KOPT-K1 (cell line): ENCODE measurements around the gene RYR1.
"Not testable (repeated sequence)": the region's sequence is repeated elsewhere in the genome, so short reads cannot be mapped to it uniquely, and the experiment has no call there.

Experiments used
- H3K27ac ChIP-seq: fragments of 200-600 bp; sonication (generic); 2 replicates; pipeline ENCODE4 v1.5.1; 2016; ENCODE audit warnings: antibody characterized with exemption, mild to moderate bottlenecking, low read depth, low read length; ENCODE audit not compliant: poor library complexity, severe bottlenecking
- H3K36me3 ChIP-seq: fragments of 200-600 bp; sonication (generic); 2 replicates; pipeline ENCODE4 v1.5.1; 2017; ENCODE audit warnings: antibody characterized with exemption, mild to moderate bottlenecking, low read length, moderate library complexity; ENCODE audit not compliant: insufficient read depth
- H3K9me3 ChIP-seq: fragments of 200-600 bp; sonication (generic); 2 replicates; pipeline ENCODE4 v1.5.1; 2017; ENCODE audit warnings: antibody characterized with exemption, low read length, mild to moderate bottlenecking; ENCODE audit not compliant: insufficient read depth, poor library complexity, severe bottlenecking

RYR1 gene

GRCh38 chr19:38478273-38478971 lies 44.9 kb downstream of the RYR1 start:
- Histone ChIP-seq H3K27ac (no peak overlapping the region), H3K9me3 (no peaks in the 10 kb centered on the region), H3K36me3 (no peaks in the 10 kb centered on the region)

- no peaks in the 10 kb centered on the region for H3K36me3 ChIP-seq
- no peaks in the 10 kb centered on the region for H3K9me3 ChIP-seq
- no peak overlapping the region for H3K27ac ChIP-seq
These were observed 49.0 kb downstream of the RYR1 start for GRCh38 chr19:38482496-38482895.

GRCh38 chr19:38483016-38483630 lies 49.6 kb downstream of the RYR1 start:
- no peak overlapping the region for H3K27ac ChIP-seq
- no peaks in the 10 kb centered on the region for H3K9me3 ChIP-seq
- no peaks in the 10 kb centered on the region for H3K36me3 ChIP-seq

- no peaks in the 10 kb centered on the region for H3K9me3 ChIP-seq
- no peak overlapping the region for H3K27ac ChIP-seq
- no peaks in the 10 kb centered on the region for H3K36me3 ChIP-seq
These were observed 51.3 kb downstream of the RYR1 start for GRCh38 chr19:38484747-38485146.

- Histone ChIP-seq H3K9me3 (peaks cover 9% of the 10 kb centered on the region), H3K27ac (no peak overlapping the region), H3K36me3 (no peaks in the 10 kb centered on the region)
These were observed 52.2 kb downstream of the RYR1 start for GRCh38 chr19:38485541-38486285.

GRCh38 chr19:38486731-38487336 lies 53.3 kb downstream of the RYR1 start:
- peaks cover 19% of the 10 kb centered on the region for H3K9me3 ChIP-seq
- H3K36me3 ChIP-seq, result no peaks in the 10 kb centered on the region
- H3K27ac ChIP-seq, result no peak overlapping the region

GRCh38 chr19:38488096-38488495 lies 54.6 kb downstream of the RYR1 start:
- Histone ChIP-seq H3K27ac (no peak overlapping the region), H3K9me3 (peaks cover 19% of the 10 kb centered on the region), H3K36me3 (no peaks in the 10 kb centered on the region)

GRCh38 chr19:38488776-38489481 lies 55.4 kb downstream of the RYR1 start:
- H3K27ac ChIP-seq, result no peak overlapping the region
- H3K36me3 ChIP-seq, result no peaks in the 10 kb centered on the region
- peaks cover 19% of the 10 kb centered on the region for H3K9me3 ChIP-seq

GRCh38 chr19:38490861-38491260 lies 57.4 kb downstream of the RYR1 start:
- H3K9me3 ChIP-seq, result peaks cover 19% of the 10 kb centered on the region
- H3K36me3 ChIP-seq, result no peaks in the 10 kb centered on the region
- no peak overlapping the region for H3K27ac ChIP-seq

GRCh38 chr19:38492181-38492813 lies 58.8 kb downstream of the RYR1 start:
- H3K27ac ChIP-seq, result no peak overlapping the region
- H3K9me3 ChIP-seq, result peaks cover 19% of the 10 kb centered on the region
- H3K36me3 ChIP-seq, result no peaks in the 10 kb centered on the region

GRCh38 chr19:38494379-38494778 lies 60.9 kb downstream of the RYR1 start:
- Histone ChIP-seq H3K9me3 (peaks cover 19% of the 10 kb centered on the region), H3K36me3 (no peaks in the 10 kb centered on the region), H3K27ac (no peak overlapping the region)

GRCh38 chr19:38495375-38495774 lies 61.9 kb downstream of the RYR1 start:
- H3K9me3 ChIP-seq, result peaks cover 13% of the 10 kb centered on the region
- not testable (repeated sequence) for H3K27ac ChIP-seq, H3K36me3 ChIP-seq

- Histone ChIP-seq H3K36me3 (no peaks in the 10 kb centered on the region), H3K27ac (no peak overlapping the region)
These were observed 62.6 kb downstream of the RYR1 start for GRCh38 chr19:38496116-38496515.

GRCh38 chr19:38496603-38497487 lies 63.4 kb downstream of the RYR1 start:
- H3K9me3 ChIP-seq, result no peaks in the 10 kb centered on the region
- no peak overlapping the region for H3K27ac ChIP-seq
- no peaks in the 10 kb centered on the region for H3K36me3 ChIP-seq

More at GRCh38 chr19:38496116-38496515, 62.6 kb downstream of the RYR1 start:
- H3K9me3 ChIP-seq, result peaks cover 5% of the 10 kb centered on the region
